Uterus (tissue), 2 donors: ENCODE measurements around the gene NTN4.

Experiments used
- CTCF ChIP-seq, 4 experiments: fragments of 200-600 bp in 2 of 4; fragments of 450-650 bp in 2 of 4; sonication (generic) in 2 of 4; IDR thresholded peaks; one replicate each; pipeline ENCODE4 v1.5.1; 2016 to 2019; ENCODE audit warnings: antibody characterized with exemption in 4 of 4, mild to moderate bottlenecking in 2 of 4, moderate library complexity in 1 of 4
- POLR2A ChIP-seq, 2 donors: fragments of 450-650 bp; IDR thresholded peaks; one replicate each; pipeline ENCODE4 v1.6.1; 2016; ENCODE audit warnings: antibody characterized with exemption in 2 of 2, mild to moderate bottlenecking in 1 of 2, moderate library complexity in 1 of 2

DNA sequence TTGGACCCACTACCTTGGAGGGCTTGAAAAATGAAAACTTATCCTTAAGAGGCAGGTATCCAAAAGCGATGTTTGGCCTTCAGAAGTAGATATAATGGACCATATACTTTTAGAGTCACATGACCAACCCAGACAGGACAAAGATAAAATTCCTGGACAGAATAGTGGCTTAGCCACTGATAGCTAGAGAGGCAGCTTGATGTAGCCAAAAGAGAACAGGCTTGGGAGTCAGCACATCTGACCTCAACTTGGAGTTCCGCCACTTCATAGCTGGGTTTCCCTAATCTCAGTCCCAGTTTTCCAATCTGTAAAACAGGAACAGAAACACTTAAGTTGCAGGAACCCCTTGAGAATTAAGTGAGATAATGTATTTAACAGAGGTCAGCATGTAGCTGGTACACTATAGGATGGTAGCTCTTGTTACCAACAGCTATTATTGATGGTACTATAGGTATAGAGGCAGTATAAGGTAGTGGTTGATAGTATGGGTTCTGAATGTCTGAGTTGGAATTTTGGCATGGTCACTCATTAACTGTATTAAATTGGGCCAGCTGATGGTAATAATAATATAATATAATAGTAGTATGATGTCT is 176.1 kb downstream of the NTN4 start:
- TF ChIP-seq CTCF (IDR thresholded peaks at IDR 0.05) (no peak), POLR2A (IDR thresholded peaks at IDR 0.05) (no peak)
